MV-4-11 (cell line): ENCODE data around the gene APOBEC3A.

Source experiments
- DNase-seq: peaks from one replicate; lab custom pipeline; 2025; lab: John Stamatoyannopoulos, UW

Gene APOBEC3A

DNA sequence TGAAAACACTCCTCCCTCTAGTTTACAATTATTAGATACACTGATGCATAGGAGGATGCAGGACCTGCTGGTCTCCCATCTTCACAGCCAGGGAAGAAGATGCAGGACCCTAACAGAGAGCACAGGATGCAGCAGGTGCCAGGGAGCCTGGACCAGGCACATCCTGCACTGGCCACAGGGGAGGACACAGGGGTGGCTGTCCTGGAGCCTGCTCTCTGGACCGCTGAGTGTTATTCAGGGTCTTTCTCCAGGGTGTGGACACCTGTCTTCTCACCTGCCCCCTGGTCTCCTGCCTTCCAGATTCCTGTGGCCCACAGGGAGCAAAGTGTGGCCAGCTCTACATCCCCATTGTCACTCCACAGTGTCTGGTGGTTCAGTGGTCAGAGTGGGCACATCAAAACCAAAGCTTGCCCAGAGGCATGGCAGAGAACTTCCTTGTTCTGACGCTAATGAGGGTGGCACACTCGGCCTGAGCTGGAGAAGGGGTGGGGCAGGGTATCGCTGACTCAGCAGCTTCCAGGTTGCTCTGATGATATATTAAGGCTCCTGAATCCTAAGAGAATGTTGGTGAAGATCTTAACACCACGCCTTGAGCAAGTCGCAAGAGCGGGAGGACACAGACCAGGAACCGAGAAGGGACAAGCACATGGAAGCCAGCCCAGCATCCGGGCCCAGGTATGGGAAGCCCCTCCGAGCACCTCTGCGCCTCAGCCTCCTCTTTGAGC, at the start of gene APOBEC3A:
APOBEC3A (plus strand) TSS at position 564 of the 725 bp plus-strand sequence; CDS start at position 647, 83 bp downstream.
- DNase-seq = peak; percentile 25

- no peak for DNase-seq
These were observed 49.6 kb upstream of the APOBEC3A start for GRCh38 chr22:38907767-38908166.

DNA sequence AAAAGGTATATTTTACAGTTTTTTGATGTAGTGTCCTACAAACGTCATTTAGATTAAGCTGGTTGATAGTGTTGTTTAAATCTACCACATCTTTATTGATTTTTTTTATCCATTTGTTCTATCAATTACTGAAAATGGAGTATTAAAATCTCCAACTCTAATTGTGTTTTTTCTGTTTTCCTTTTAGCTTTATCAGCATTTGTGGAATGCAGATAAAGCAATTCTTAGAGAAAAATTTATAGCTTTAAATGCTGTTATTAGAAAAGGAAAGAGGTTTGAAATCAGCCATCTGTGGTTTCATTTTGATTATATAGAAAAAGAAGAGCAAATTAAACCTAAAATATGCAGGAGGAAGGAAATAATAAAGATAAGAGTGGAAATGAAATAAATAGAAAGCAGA, 46.0 kb upstream of the APOBEC3A start:
- DNase-seq = no peak

DNA sequence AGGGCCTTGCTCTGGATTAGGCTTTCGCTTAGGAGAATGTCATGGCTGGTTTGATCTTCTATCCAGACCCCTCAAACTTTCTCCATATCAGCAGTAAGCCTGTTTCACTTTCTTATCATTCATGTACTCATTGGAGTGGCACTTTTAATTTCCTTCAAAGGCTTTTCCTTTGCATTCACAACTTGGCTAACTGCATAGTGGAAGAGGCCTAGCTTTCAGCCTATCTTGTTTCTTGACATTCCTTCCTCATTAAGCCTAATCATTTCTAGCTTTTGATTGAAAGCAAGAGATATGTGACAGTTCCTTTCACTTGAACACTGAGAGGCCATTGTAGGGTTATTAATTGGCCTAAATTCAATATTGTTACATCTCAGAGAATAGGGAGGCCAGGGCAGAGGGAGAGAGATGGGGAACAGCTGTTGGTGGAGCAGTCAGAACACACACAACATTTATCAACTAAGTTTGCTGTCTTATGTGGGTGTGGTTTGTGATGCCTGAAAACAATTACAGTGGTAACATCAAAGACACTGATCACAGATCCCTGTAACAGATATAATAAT, 37.7 kb upstream of the APOBEC3A start:
- DNase-seq = no peak

DNA sequence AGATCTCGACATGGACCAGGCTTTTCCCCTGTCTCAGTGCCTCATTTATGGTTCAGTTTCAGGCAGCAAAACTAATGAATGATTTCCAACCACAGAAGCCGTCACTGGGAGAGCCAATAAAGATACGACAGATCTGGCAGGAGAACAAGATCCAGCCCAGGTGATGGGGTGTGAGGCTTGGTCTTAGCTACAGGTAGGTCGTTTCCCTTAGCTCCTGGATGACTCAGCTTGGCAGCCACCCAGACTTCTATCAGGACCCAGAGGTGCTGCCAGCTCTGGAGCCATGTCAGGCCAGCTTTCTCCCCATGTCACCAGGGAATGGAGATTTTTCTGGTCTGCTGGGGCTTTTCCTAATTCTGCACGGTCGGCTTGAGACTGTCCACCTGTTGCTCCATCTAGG, 36.3 kb upstream of the APOBEC3A start:
- no peak for DNase-seq

DNA sequence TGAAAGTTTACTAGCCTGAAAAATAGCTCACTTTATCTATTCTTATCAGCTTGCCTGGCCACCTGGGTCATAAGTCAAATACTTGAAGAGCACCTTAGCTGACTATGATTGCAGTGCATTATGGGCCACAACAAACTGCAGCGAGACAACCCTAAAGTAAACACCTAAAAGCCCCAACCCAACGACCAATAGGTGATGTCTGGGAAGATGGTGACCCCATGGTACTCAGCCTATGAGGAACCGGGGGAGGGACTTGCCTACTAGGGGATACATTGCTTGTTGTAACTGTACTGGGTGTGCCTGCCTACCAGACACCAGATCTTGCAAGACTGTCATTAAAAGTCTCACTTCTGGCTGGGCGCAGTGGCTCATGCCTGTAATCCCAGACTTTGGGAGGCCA, 35.6 kb upstream of the APOBEC3A start:
- no peak for DNase-seq

DNA sequence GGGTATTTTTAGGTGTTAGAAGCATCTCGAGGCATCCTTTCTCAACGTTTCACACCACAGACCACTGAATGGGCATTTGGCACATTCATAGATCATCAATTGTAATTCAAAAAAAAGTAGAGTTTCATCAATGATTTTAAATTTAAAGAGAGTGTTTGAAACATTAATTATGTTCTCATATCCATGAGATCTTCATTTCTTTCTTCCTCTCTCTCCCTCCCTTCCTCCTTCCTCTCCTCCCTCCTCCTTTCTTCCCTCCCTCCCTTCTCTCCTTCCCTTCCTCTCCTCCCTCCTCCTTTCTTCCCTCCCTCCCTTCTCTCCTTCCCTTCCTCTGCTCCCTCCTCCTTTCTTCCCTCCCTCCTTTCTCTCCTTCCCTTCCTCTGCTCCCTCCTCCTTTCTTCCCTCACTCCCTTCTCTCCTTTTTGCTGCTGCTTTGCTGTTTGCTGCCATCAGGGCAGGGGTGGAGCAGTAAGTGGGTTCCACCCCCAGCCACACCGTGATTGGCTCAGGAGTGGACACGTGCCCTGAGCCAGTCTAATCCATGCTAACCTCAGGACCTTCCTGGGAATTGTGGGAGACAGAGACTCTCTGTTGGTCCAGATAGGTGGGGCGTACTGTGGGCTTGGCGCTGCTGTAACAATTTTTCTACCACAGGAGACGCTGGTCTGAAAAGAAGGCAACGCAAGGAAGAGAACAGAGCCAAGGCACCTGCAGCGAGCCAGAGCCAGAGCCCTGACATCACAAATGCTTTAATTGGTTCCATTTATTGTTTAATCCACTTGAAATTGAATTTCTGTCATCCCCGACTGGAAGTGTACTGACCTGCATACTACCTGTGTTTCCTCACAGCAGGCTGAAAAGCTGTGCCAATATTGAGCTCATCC, 33.7 kb upstream of the APOBEC3A start:
- DNase-seq = no peak

GRCh38 chr22:38924347-38924952, 33.0 kb upstream of the APOBEC3A start:
- no peak for DNase-seq

GRCh38 chr22:38925571-38926041, 31.8 kb upstream of the APOBEC3A start:
- DNase-seq = no peak

- no peak for DNase-seq
These were observed 30.2 kb upstream of the APOBEC3A start for GRCh38 chr22:38927033-38927781.

- DNase-seq = no peak
These were observed 26.9 kb upstream of the APOBEC3A start for GRCh38 chr22:38930512-38930911.

DNA sequence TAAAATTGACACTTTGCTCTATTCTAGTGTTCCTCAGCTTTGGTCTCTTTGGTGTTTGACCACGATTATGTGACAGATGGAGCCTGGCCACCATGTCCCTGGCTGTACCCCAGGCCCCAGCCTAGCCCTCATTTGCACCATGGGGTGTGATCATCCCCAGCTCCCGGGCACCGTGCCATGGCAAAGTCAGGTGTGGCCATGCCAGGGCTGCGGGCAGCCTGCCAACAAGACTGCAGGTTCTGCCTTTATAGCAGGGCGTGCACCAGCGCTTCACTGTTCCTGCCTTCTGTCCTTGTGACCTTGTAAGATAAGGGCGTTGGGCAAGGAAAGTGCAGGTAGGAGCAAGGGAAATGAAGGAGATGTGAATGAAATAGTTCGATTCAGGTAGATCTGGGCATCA, 22.4 kb upstream of the APOBEC3A start:
- DNase-seq = no peak

DNA sequence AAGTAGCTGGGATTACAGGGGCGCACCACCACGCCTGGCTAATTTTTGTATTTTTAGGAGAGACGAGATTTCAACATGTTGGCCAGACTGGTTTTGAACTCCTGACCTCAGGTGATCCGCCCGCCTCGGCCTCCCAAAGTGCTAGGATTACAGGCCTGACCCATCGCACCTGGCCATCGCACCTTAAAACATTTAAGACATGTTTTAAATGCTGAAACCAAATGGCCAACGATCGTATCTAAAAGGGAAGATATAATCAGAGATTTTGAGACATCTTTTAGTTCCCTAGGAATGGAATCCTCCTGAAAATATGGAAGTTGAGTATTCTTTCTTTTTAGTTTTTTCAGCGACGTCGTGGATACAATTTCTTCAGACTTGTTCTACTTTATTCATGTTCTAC, 21.8 kb upstream of the APOBEC3A start:
- DNase-seq = no peak

DNA sequence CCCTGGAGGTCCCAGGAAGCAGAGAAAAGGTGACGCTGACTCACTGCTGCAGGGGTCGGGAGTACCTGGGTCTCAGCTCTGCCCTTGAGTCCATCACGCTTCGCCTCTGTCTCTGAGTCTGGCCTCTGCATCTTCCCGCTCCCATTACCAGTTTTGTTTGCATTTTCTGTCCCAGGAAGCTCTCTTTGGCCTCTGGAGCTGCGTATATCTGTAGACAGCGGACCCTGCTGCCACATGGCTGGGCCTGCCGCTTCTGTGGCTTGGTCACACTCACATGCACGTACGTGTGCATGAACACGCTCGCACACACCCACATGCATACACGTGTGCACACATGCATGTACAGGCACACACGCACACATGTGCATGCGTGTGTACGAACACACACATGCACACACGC, 20.8 kb upstream of the APOBEC3A start:
- DNase-seq = no peak

GRCh38 chr22:38937036-38937435, 20.4 kb upstream of the APOBEC3A start:
- DNase-seq = no peak

DNA sequence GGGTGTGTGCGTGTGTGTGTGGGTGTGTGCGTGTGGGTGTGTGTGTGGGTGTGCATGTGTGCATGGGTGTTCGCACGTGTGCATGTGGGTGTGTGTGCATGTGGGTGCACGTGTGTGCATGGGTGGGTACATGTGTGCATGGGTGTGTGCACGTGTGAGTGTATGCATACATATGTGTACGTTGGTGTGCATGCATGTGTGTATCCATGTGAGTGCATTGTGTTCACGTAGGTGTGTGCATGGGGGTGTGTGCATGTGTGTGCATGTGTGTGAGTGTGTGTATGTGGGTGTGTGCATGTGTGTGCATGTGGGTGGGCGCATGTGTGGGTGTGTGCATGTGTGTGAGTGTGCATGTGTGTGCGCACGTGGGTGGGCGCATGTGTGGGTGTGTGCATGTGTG, 19.9 kb upstream of the APOBEC3A start:
- no peak for DNase-seq

DNA sequence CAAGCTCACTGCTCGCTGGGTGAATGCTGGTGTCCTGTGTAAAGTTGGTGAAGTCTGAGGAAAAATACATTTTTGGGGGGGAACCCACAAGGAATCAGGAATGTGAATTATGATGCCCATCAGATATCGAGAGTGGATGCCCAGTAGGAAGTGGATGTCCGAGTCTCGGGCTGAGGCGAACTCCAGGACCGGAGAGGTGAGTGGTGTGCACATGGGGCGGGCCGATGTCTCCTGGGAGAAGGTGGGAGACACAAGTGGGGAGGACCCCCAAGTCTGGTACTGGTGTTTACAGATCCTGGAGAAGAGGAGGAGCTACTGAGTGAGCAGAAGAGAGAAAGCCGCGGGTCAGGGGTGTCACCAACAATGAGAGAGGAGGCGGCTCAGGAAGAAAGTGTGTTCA, 19.2 kb upstream of the APOBEC3A start:
- DNase-seq = no peak

- no peak for DNase-seq
These were observed 18.5 kb upstream of the APOBEC3A start for GRCh38 chr22:38938925-38939324.

GRCh38 chr22:38940811-38941384, 16.5 kb upstream of the APOBEC3A start:
- peak; percentile 69 for DNase-seq

- DNase-seq = peak; percentile 99
These were observed 15.9 kb upstream of the APOBEC3A start for GRCh38 chr22:38941488-38941987.

DNA sequence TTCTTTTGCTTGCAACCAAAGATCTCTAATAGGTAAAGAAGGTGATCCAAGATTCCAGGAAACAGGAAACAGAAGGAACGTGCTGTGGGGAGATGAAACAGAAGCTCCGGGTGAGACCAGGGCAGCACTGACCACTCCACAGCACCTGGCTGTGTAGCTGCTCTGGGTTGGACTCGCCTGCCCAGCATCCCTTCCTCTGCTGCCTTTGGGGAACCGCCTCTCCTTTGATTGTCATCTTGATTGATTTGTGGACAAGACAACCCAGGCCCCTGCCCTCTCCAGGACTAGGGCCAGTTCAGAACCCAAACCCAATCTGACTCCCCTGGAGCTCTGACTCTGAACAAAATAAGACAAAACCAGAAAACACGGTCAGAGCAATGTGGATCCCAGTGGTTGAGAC, 14.7 kb upstream of the APOBEC3A start:
- no peak for DNase-seq
